Stimulated activated CD8-positive, alpha-beta memory T cell treated with anti-CD3 and anti-CD28 coated beads, Interleukin-12 subunit alpha, Interleukin-12 subunit beta, amount 100 ng/mL, for 1 hour (primary cell): ENCODE measurements around the gene TINAGL1.
"Not testable (repeated sequence)": the region's sequence is repeated elsewhere in the genome, so short reads cannot be mapped to it uniquely, and the experiment has no call there.

Source experiments
- DNase-seq: peaks from one replicate; pipeline ENCODE4 v3.0.0-alpha.2; 2020; ENCODE audit warnings: low read depth

Gene TINAGL1

GRCh38 chr1:31583995-31584868, 7.9 kb downstream of the TINAGL1 start:
- DNase-seq, result no peak

- no peak for DNase-seq
Measured at GRCh38 chr1:31584869-31585735, 8.8 kb downstream of the TINAGL1 start.

GRCh38 chr1:31585736-31586365, 9.5 kb downstream of the TINAGL1 start:
- DNase-seq, result no peak

GRCh38 chr1:31586376-31587327, 10.3 kb downstream of the TINAGL1 start:
- no peak for DNase-seq

- DNase-seq, result not testable (repeated sequence)
Measured at GRCh38 chr1:31587328-31587699, 11.0 kb downstream of the TINAGL1 start.

GRCh38 chr1:31587720-31588423, 11.6 kb downstream of the TINAGL1 start:
- DNase-seq, result peak; percentile 5

GRCh38 chr1:31588751-31589515, 12.6 kb downstream of the TINAGL1 start:
- no peak for DNase-seq

GRCh38 chr1:31591425-31592093, 15.2 kb downstream of the TINAGL1 start:
- DNase-seq, result no peak

- no peak for DNase-seq
Measured at GRCh38 chr1:31592132-31592531, 15.8 kb downstream of the TINAGL1 start.

GRCh38 chr1:31593136-31593665, 16.9 kb downstream of the TINAGL1 start:
- DNase-seq, result no peak

GRCh38 chr1:31593770-31594632, 17.7 kb downstream of the TINAGL1 start:
- DNase-seq, result peak; percentile 21

- DNase-seq, result no peak
Measured at GRCh38 chr1:31595836-31596736, 19.8 kb downstream of the TINAGL1 start.

GRCh38 chr1:31596737-31597097, 20.4 kb downstream of the TINAGL1 start:
- DNase-seq, result no peak

GRCh38 chr1:31598980-31599379, 22.7 kb downstream of the TINAGL1 start:
- no peak for DNase-seq

- no peak for DNase-seq
Measured at GRCh38 chr1:31600641-31601040, 24.3 kb downstream of the TINAGL1 start.

- DNase-seq, result no peak
Measured at GRCh38 chr1:31602081-31602480, 25.8 kb downstream of the TINAGL1 start.

GRCh38 chr1:31605908-31606427, 29.7 kb downstream of the TINAGL1 start:
- no peak for DNase-seq
